SIG-M5 (cell line): ENCODE results near the gene IRF2.
A peak's percentile ranks its signal among the peaks of the same experiment; 100 is the strongest.
"Not testable (repeated sequence)": the region's sequence is repeated elsewhere in the genome, so short reads cannot be mapped to it uniquely, and the experiment has no call there.

Source experiments
- DNase-seq: peaks from one replicate; lab custom pipeline; 2025; lab: John Stamatoyannopoulos, UW

IRF2 gene

GRCh38 chr4:184389978-184390900, 84.1 kb downstream of the IRF2 start:
- DNase-seq: no peak

- DNase-seq: no peak
These were observed 86.2 kb downstream of the IRF2 start for GRCh38 chr4:184388106-184388505.

- no peak for DNase-seq
These were observed 87.0 kb downstream of the IRF2 start for GRCh38 chr4:184387351-184387750.

- DNase-seq: no peak
These were observed 88.0 kb downstream of the IRF2 start for GRCh38 chr4:184386271-184386781.

- no peak for DNase-seq
These were observed 88.6 kb downstream of the IRF2 start for GRCh38 chr4:184385705-184386141.

- DNase-seq: no peak
These were observed 89.4 kb downstream of the IRF2 start for GRCh38 chr4:184384810-184385557.

- DNase-seq: no peak
These were observed 90.1 kb downstream of the IRF2 start for GRCh38 chr4:184384056-184384809.

GRCh38 chr4:184383497-184384055, 90.8 kb downstream of the IRF2 start:
- DNase-seq: no peak

- DNase-seq: no peak
These were observed 92.0 kb downstream of the IRF2 start for GRCh38 chr4:184382189-184382846.

GRCh38 chr4:184380707-184381106, 93.6 kb downstream of the IRF2 start:
- DNase-seq: no peak

GRCh38 chr4:184380214-184380613, 94.1 kb downstream of the IRF2 start:
- DNase-seq: not testable (repeated sequence)

GRCh38 chr4:184376923-184377322, 97.4 kb downstream of the IRF2 start:
- DNase-seq: no peak

- no peak for DNase-seq
These were observed 98.1 kb downstream of the IRF2 start for GRCh38 chr4:184376126-184376838.

- peak; percentile 4 for DNase-seq
These were observed 98.7 kb downstream of the IRF2 start for GRCh38 chr4:184375623-184376022.

GRCh38 chr4:184375027-184375426, 99.3 kb downstream of the IRF2 start:
- no peak for DNase-seq

GRCh38 chr4:184373886-184374405, 100.4 kb downstream of the IRF2 start:
- DNase-seq: no peak

GRCh38 chr4:184371390-184371787, 103.0 kb downstream of the IRF2 start:
- no peak for DNase-seq

- DNase-seq: no peak
These were observed 103.5 kb downstream of the IRF2 start for GRCh38 chr4:184370711-184371389.

- no peak for DNase-seq
These were observed 104.5 kb downstream of the IRF2 start for GRCh38 chr4:184369871-184370270.

- no peak for DNase-seq
These were observed 105.6 kb downstream of the IRF2 start for GRCh38 chr4:184368731-184369130.
